ENCODE results near the gene CRMP1.

The CRMP1 gene

GRCh38 chr4:5870701-5871100 lies 22.2 kb downstream of the CRMP1 start:
- DNase-seq (ENCODE audit: low spot score) = no peak
- no peak overlapping the region for H3K4me3 ChIP-seq
- no peak for TF ChIP-seq CTCF (IDR thresholded peaks at IDR 0.05)
- no peak overlapping the region for H3K27ac ChIP-seq

GRCh38 chr4:5869966-5870619 lies 22.8 kb downstream of the CRMP1 start:
- no peak for DNase-seq (ENCODE audit: low spot score)
- Histone ChIP-seq H3K4me3 (no peak overlapping the region), H3K27ac (no peak overlapping the region)
- TF ChIP-seq CTCF (IDR thresholded peaks at IDR 0.05) = no peak

- no peak for DNase-seq (ENCODE audit: low spot score)
- no peak for TF ChIP-seq CTCF (IDR thresholded peaks at IDR 0.05)
- Histone ChIP-seq H3K27ac (no peak overlapping the region), H3K4me3 (no peak overlapping the region)
Observed at GRCh38 chr4:5867866-5868265, 25.0 kb downstream of the CRMP1 start.

GRCh38 chr4:5866841-5867813 lies 25.8 kb downstream of the CRMP1 start:
- no peak overlapping the region for H3K27ac ChIP-seq
- TF ChIP-seq CTCF (IDR thresholded peaks at IDR 0.05) = no peak
- no peak for DNase-seq (ENCODE audit: low spot score)
- no peak overlapping the region for H3K4me3 ChIP-seq

- DNase-seq (ENCODE audit: low spot score) = no peak
- no peak overlapping the region for H3K27ac ChIP-seq
- TF ChIP-seq CTCF (IDR thresholded peaks at IDR 0.05) = no peak
- H3K4me3 ChIP-seq = no peak overlapping the region
Observed at GRCh38 chr4:5865896-5866599, 26.8 kb downstream of the CRMP1 start.

- DNase-seq (ENCODE audit: low spot score) = no peak
- no peak overlapping the region for H3K27ac ChIP-seq
Observed at GRCh38 chr4:5863461-5864113, 29.3 kb downstream of the CRMP1 start.

More at GRCh38 chr4:5863461-5864113, 29.3 kb downstream of the CRMP1 start:
- H3K4me3 ChIP-seq = no peak overlapping the region
- TF ChIP-seq CTCF (IDR thresholded peaks at IDR 0.05) = no peak
